Activated T-cell treated with anti-CD3 and anti-CD28 coated beads, Interleukin-2, amount 50 U/mL, for 4 hours (primary cell): ENCODE measurements around the gene GNAL. TPM values are rescaled to one million over a fixed set of nuclear protein-coding genes. Genes with fewer than 3 reads are reported as not detected.

Experiments
- ATAC-seq, 2 donors: fragments of 200-7000 bp; cut with Tn5 transposase; one replicate each; pipeline ENCODE4 v1.10.0; 2021
- DNase-seq: peaks from one replicate; pipeline ENCODE4 v3.0.0-alpha.2; 2020
- H3K27me3 Mint-ChIP-seq: one replicate; pipeline ENCODE4 v1.8.0; 2021; ENCODE audit warnings: low read depth, mixed read lengths
- H3K36me3 Mint-ChIP-seq: one replicate; pipeline ENCODE4 v1.8.0; 2022; ENCODE audit warnings: mixed read lengths; ENCODE audit not compliant: insufficient read depth
- H3K4me1 Mint-ChIP-seq: one replicate; pipeline ENCODE4 v1.8.0; 2021; ENCODE audit warnings: low read depth, mixed read lengths
- H3K4me3 Mint-ChIP-seq: one replicate; pipeline ENCODE4 v1.8.0; 2021; ENCODE audit warnings: mild to moderate bottlenecking, moderate library complexity, mixed read lengths
- H3K9me3 Mint-ChIP-seq: one replicate; pipeline ENCODE4 v1.8.0; 2021; ENCODE audit warnings: mixed read lengths
- total RNA-seq, 3 donors: library from RNA; stranded (reverse); gene quantifications; one replicate each; pipeline ENCODE4 v1.2.1, GENCODE V29; 2021

Gene GNAL
- total RNA-seq, 3 donors from 2014 or later = 0.13 to 0.35 (median 0.24) TPM

DNA sequence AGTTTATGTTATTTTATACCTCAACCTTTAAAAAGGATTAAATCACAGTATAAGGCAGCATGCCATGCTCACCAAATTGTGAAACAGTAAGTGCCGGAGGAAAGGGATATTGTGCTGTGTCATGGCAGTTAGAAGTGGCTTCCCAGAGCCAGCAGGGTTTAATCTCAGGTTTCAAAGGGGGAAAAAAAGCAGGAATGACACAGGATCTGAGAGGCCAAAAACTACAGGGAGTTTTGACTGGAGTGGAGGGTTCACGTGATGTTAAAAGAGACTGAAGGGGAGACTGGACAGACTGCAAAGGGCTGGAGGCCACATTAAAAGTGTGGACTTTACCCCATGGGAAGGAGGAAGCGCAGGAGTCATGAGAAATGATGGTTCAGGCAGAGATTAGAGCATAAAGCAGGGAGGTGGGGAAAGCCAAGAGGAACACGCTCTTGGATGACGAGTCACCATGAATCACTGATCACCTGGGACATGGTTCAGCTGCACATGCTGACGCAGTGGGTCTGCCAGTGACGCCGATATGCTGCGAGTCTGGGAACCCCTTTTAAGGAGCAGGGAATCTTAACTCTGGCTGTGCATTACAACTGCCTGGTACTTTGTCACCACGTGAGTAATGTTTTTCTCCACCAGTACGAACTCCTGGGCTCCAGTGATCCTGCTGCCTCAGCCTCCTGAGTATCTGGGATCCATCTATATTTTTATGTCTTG lies 168.3 kb downstream of the GNAL start:
- H3K4me3 Mint-ChIP-seq = no peak overlapping the region
- DNase-seq (no peak), ATAC-seq (no peak)
- no peaks in the 10 kb centered on the region for H3K27me3 Mint-ChIP-seq
- H3K9me3 Mint-ChIP-seq = no peaks in the 10 kb centered on the region
- H3K4me1 Mint-ChIP-seq = peaks cover 21% of the 10 kb centered on the region
- no peaks in the 10 kb centered on the region for H3K36me3 Mint-ChIP-seq

- peaks cover 6% of the 10 kb centered on the region for H3K4me1 Mint-ChIP-seq
- no peaks in the 10 kb centered on the region for H3K27me3 Mint-ChIP-seq
- ATAC-seq (no peak), DNase-seq (no peak)
- H3K4me3 Mint-ChIP-seq = no peak overlapping the region
- no peaks in the 10 kb centered on the region for H3K36me3 Mint-ChIP-seq
- H3K9me3 Mint-ChIP-seq = no peaks in the 10 kb centered on the region
These were observed 170.3 kb downstream of the GNAL start for GRCh38 chr18:11859282-11859830.

- no peak for DNase-seq
- Mint-ChIP-seq H3K9me3 (no peaks in the 10 kb centered on the region), H3K4me3 (no peak overlapping the region), H3K4me1 (peaks cover 4% of the 10 kb centered on the region), H3K27me3 (peaks cover 5% of the 10 kb centered on the region), H3K36me3 (no peaks in the 10 kb centered on the region)
- ATAC-seq = peak in 1 of 2 donors; percentile 43
These were observed 170.9 kb downstream of the GNAL start for GRCh38 chr18:11859903-11860407.

DNA sequence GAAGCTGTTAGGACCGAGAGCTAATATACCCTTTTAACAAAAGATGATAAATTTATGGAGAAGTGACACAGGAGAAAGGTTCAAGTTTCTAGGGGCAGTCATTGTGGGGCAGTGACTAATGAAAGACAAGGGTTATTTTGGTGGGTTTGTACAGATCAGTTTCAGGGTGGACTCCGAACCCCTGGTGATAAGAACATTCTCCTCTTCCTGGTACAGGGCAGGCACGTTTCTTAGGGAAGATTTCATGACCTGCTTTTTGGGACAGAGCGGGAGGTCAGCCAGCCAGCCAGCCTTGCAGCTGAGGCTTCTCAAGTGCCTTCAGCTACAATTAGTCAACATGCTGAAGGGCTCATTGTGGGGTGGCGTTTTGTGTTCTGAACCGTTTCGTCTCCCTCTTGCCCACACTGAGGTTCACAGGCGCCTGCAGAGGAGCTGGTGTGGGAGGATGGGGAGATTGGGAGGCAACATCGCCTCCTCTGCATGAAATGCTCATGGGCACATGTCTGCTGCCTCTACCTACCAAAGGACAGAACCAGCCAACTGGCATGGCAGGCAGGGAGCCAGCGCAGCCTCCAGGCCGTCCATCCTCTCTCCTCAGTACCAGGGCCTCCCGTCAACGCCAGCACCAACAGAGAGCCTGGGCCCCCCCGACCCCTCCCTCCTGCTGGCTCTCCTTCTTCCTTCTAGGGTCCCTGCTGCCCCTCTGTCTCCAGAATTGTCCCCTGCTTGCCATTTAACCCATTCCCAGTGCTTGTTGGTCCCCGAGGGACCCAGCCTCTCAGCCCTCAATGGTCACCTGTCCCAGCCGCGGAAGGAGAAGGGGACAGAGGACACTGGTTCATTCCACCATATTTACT lies 171.8 kb downstream of the GNAL start:
- H3K27me3 Mint-ChIP-seq = peaks cover 7% of the 10 kb centered on the region
- no peaks in the 10 kb centered on the region for H3K9me3 Mint-ChIP-seq
- ATAC-seq = no peak
- H3K4me3 Mint-ChIP-seq = no peak overlapping the region
- no peaks in the 10 kb centered on the region for H3K36me3 Mint-ChIP-seq
- peaks cover 3% of the 10 kb centered on the region for H3K4me1 Mint-ChIP-seq
- no peak for DNase-seq

- peaks cover 9% of the 10 kb centered on the region for H3K27me3 Mint-ChIP-seq
- H3K4me1 Mint-ChIP-seq = peaks cover 3% of the 10 kb centered on the region
- no peak for DNase-seq
- ATAC-seq = no peak
- H3K36me3 Mint-ChIP-seq = no peaks in the 10 kb centered on the region
- H3K9me3 Mint-ChIP-seq = no peaks in the 10 kb centered on the region
- H3K4me3 Mint-ChIP-seq = no peak overlapping the region
These were observed 172.7 kb downstream of the GNAL start for GRCh38 chr18:11861583-11862288.

GRCh38 chr18:11862468-11863137 lies 173.5 kb downstream of the GNAL start:
- ATAC-seq = no peak
- Mint-ChIP-seq H3K36me3 (no peaks in the 10 kb centered on the region), H3K27me3 (peaks cover 10% of the 10 kb centered on the region), H3K4me3 (no peak overlapping the region), H3K9me3 (no peaks in the 10 kb centered on the region), H3K4me1 (no peaks in the 10 kb centered on the region)
- no peak for DNase-seq

- H3K9me3 Mint-ChIP-seq = no peaks in the 10 kb centered on the region
- H3K27me3 Mint-ChIP-seq = peaks cover 14% of the 10 kb centered on the region
- H3K4me3 Mint-ChIP-seq = no peak overlapping the region
- ATAC-seq (no peak), DNase-seq (no peak)
- no peaks in the 10 kb centered on the region for H3K36me3 Mint-ChIP-seq
- H3K4me1 Mint-ChIP-seq = no peaks in the 10 kb centered on the region
These were observed 175.4 kb downstream of the GNAL start for GRCh38 chr18:11864471-11864870.

GRCh38 chr18:11865071-11865470 lies 176.0 kb downstream of the GNAL start:
- H3K4me3 Mint-ChIP-seq = no peak overlapping the region
- H3K27me3 Mint-ChIP-seq = peaks cover 14% of the 10 kb centered on the region
- H3K4me1 Mint-ChIP-seq = no peaks in the 10 kb centered on the region
- no peak for DNase-seq
- H3K36me3 Mint-ChIP-seq = no peaks in the 10 kb centered on the region
- no peaks in the 10 kb centered on the region for H3K9me3 Mint-ChIP-seq
- ATAC-seq = no peak

DNA sequence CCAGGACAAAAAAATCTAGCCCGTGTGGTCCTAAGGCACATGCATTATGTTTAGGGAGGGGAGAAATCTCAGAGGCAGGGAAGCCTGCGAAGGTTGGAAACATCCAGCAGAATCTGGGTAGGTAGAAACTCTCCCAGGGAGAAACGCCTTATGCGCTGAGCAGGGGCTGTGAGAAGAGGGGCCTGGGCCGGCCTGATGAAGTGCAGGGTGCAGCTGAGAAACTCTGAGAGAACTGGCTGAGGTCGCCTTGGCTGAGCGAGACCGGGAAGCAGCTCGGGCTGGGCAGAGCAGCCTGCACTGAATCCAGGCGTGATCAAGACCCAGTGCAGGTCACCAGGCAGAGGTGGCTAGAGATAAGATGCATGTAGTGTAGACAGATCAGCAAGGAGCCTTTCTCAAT lies 177.3 kb downstream of the GNAL start:
- Mint-ChIP-seq H3K9me3 (no peaks in the 10 kb centered on the region), H3K36me3 (no peaks in the 10 kb centered on the region), H3K4me3 (no peak overlapping the region), H3K4me1 (peaks cover under 1% of the 10 kb centered on the region), H3K27me3 (peaks cover 14% of the 10 kb centered on the region)
- no peak for DNase-seq
- no peak for ATAC-seq

GRCh38 chr18:11866764-11867163 lies 177.7 kb downstream of the GNAL start:
- ATAC-seq = no peak

GRCh38 chr18:11868230-11868629 lies 179.2 kb downstream of the GNAL start:
- DNase-seq = no peak
- peaks cover 14% of the 10 kb centered on the region for H3K27me3 Mint-ChIP-seq
- no peaks in the 10 kb centered on the region for H3K36me3 Mint-ChIP-seq
- no peak overlapping the region for H3K4me3 Mint-ChIP-seq
- ATAC-seq = no peak
- no peaks in the 10 kb centered on the region for H3K9me3 Mint-ChIP-seq
- H3K4me1 Mint-ChIP-seq = peaks cover 2% of the 10 kb centered on the region

More at GRCh38 chr18:11866764-11867163, 177.7 kb downstream of the GNAL start:
- Mint-ChIP-seq H3K36me3 (no peaks in the 10 kb centered on the region), H3K4me1 (peaks cover 2% of the 10 kb centered on the region), H3K9me3 (no peaks in the 10 kb centered on the region), H3K27me3 (peaks cover 14% of the 10 kb centered on the region), H3K4me3 (no peak overlapping the region)
- DNase-seq = no peak

DNA sequence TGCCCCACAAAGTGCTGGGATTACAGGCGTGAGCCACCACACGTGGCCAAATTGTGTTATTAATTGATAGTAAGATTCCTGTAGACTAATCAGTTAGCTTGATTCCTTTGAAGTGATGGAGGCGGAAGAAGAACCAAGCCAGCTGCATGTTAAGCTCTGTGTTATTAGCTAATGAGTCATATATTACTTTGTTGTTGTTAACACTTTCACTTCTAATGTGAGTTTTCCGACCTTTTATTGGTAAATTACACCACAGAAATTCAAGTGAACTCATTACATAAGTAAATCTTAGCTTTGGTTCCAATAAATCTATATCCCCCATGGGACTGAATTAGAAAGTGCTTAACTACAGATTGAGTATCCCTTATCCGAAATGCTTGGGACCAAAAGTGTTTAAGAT lies 182.4 kb downstream of the GNAL start:
- Mint-ChIP-seq H3K27me3 (peaks cover 6% of the 10 kb centered on the region), H3K36me3 (peaks cover 3% of the 10 kb centered on the region), H3K4me1 (peaks cover 2% of the 10 kb centered on the region), H3K4me3 (no peak overlapping the region), H3K9me3 (no peaks in the 10 kb centered on the region)
- ATAC-seq = no peak
- no peak for DNase-seq

- Mint-ChIP-seq H3K4me3 (no peak overlapping the region), H3K4me1 (peaks cover 2% of the 10 kb centered on the region), H3K27me3 (peaks cover 4% of the 10 kb centered on the region), H3K36me3 (peaks cover 6% of the 10 kb centered on the region), H3K9me3 (no peaks in the 10 kb centered on the region)
- DNase-seq (no peak), ATAC-seq (no peak)
These were observed 183.5 kb downstream of the GNAL start for GRCh38 chr18:11872479-11873136.
